Colonic mucosa (tissue), 4 donors: ENCODE results near the gene PADI4. TPM values are rescaled to one million over a fixed set of nuclear protein-coding genes. Genes with fewer than 3 reads are reported as not detected.

Experiments used
- DNase-seq: peaks from one replicate; pipeline ENCODE4 v3.0.0-alpha.2; 2020
- H3K27ac ChIP-seq: fragments of 200-600 bp; one replicate; pipeline ENCODE4 v1.8.0; 2021
- H3K27me3 ChIP-seq: fragments of 200-600 bp; one replicate; pipeline ENCODE4 v1.8.0; 2021
- H3K36me3 ChIP-seq: fragments of 200-600 bp; one replicate; pipeline ENCODE4 v1.8.0; 2021
- H3K4me1 ChIP-seq: fragments of 200-600 bp; one replicate; pipeline ENCODE4 v1.8.0; 2021; ENCODE audit warnings: mild to moderate bottlenecking
- H3K4me3 ChIP-seq: fragments of 200-600 bp; one replicate; pipeline ENCODE4 v1.8.0; 2021
- H3K9ac ChIP-seq, 2 donors: one replicate each; pipeline ENCODE4 v1.7.0; 2013; ENCODE audit warnings: control low read depth in 2 of 2, low read depth in 2 of 2, low read length in 2 of 2
- H3K9me3 ChIP-seq: fragments of 200-600 bp; one replicate; pipeline ENCODE4 v1.8.0; 2021
- intact Hi-C: fragments of 100-400 bp; cut with DNase I; formaldehyde crosslinking; loops from one replicate; pipeline ENCODE4 v1.14.1; 2022
- total RNA-seq, 2 donors: library from RNA; stranded (reverse); fragmentation: NEBNext Ultra II Directional in 1 of 2; extraction: Animal tissue kit (Norgen Biotek cat#: 25700) in 1 of 2; gene quantifications; one replicate each; pipeline ENCODE4 v1.2.1, GENCODE V29; 2021
- TF ChIP-seq, protein P1 (sequence below): fragments of 200-600 bp; IDR thresholded peaks from one replicate; pipeline ENCODE4 v1.8.0; 2022; ENCODE audit warnings: antibody characterized with exemption, mild to moderate bottlenecking
- donor health status: healthy.
- donor health status: DM: no; HTN: no; CAD: no.
- donor health status: DM: no; HTN: no; CAD: no.

The PADI4 gene, protein sequence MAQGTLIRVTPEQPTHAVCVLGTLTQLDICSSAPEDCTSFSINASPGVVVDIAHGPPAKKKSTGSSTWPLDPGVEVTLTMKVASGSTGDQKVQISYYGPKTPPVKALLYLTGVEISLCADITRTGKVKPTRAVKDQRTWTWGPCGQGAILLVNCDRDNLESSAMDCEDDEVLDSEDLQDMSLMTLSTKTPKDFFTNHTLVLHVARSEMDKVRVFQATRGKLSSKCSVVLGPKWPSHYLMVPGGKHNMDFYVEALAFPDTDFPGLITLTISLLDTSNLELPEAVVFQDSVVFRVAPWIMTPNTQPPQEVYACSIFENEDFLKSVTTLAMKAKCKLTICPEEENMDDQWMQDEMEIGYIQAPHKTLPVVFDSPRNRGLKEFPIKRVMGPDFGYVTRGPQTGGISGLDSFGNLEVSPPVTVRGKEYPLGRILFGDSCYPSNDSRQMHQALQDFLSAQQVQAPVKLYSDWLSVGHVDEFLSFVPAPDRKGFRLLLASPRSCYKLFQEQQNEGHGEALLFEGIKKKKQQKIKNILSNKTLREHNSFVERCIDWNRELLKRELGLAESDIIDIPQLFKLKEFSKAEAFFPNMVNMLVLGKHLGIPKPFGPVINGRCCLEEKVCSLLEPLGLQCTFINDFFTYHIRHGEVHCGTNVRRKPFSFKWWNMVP
- total RNA-seq, result not detected

DNA sequence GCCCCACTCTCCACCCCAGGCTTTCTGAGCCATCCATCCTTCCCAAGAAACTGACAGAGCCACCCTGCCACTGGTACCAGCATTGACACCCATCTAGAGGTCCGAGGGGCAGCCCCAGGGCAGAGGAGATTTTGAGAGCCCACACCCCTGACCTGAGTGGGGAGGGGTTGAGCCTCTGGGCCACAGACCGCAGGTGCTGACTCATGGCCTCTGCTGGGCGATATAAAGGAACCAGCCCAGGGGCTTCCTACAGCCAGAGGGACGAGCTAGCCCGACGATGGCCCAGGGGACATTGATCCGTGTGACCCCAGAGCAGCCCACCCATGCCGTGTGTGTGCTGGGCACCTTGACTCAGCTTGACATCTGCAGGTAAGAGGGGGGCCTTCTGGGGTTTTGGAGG is at the start of gene PADI4:
Gene PADI4 (plus strand): TSS at position 252 of the 400 bp plus-strand sequence. CDS start 26 bp downstream, at position 278.
- H3K4me3 ChIP-seq, result no peak within 1 kb of the TSS
- DNase-seq, result no peak
- H3K27ac ChIP-seq, result no peak within 1 kb of the TSS
- H3K9me3 ChIP-seq, result no peaks in the 10 kb centered on the region
- no peaks in the 10 kb centered on the region for H3K27me3 ChIP-seq
- H3K9ac ChIP-seq, result no peak within 1 kb of the TSS
- TF ChIP-seq, protein P1, sequence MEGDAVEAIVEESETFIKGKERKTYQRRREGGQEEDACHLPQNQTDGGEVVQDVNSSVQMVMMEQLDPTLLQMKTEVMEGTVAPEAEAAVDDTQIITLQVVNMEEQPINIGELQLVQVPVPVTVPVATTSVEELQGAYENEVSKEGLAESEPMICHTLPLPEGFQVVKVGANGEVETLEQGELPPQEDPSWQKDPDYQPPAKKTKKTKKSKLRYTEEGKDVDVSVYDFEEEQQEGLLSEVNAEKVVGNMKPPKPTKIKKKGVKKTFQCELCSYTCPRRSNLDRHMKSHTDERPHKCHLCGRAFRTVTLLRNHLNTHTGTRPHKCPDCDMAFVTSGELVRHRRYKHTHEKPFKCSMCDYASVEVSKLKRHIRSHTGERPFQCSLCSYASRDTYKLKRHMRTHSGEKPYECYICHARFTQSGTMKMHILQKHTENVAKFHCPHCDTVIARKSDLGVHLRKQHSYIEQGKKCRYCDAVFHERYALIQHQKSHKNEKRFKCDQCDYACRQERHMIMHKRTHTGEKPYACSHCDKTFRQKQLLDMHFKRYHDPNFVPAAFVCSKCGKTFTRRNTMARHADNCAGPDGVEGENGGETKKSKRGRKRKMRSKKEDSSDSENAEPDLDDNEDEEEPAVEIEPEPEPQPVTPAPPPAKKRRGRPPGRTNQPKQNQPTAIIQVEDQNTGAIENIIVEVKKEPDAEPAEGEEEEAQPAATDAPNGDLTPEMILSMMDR, result no peak
- H3K36me3 ChIP-seq, result no peaks in the 10 kb centered on the region
- H3K4me1 ChIP-seq, result no peaks in the 10 kb centered on the region
- intact Hi-C loops, result no loop called here

DNA sequence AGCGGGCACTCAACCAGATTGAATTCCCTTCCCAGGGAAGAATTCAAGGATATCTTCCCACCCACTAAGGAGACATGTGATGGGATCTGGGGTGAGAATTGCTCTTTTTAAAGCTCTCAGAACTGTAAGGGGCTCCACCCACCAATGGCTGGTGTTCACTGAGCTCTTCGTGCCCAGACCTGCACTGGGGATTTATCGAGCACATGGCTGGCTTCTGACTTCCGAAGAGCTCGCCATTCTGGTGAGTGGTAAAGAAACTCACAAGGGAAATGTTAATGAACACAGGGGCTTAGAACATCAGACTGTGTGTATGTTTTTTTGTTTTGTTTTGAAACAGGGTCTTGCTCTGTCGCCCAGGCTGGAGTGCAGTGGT is 49.3 kb upstream of the PADI4 start:
- H3K36me3 ChIP-seq, result no peaks in the 10 kb centered on the region
- intact Hi-C loops, result no loop called here
- no peak overlapping the region for H3K27ac ChIP-seq
- TF ChIP-seq, protein P1, result no peak
- no peaks in the 10 kb centered on the region for H3K27me3 ChIP-seq
- no peaks in the 10 kb centered on the region for H3K9me3 ChIP-seq
- H3K4me1 ChIP-seq, result peaks cover 3% of the 10 kb centered on the region
- no peak overlapping the region for H3K4me3 ChIP-seq
- no peak for DNase-seq
- no peak overlapping the region for H3K9ac ChIP-seq

DNA sequence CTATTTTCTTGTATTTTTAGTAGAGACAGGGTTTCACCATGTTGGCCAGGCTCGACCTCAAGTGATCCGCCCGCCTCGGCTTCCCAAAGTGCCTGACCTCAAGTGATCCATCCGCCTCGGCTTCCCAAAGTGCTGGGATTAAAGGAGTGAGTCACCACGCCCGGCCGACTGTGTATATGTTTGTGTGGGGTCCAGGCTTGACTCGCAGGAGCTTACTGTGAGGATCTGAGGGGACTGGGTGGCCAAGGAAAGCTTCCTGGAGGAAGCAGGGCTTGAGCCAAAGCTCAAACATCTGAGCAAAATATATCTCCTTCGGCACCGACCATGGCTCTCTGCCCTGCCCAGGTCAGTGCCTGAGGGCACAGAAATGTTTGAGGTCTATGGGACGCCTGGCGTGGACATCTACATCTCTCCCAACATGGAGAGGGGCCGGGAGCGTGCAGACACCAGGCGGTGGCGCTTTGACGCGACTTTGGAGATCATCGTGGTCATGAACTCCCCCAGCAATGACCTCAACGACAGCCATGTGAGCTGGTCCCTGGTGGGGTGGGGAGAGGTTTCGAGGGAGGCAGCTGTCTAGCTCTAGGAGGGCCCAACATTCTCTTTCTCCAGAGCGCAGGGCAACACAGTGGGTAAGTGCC is 48.6 kb upstream of the PADI4 start:
- Histone ChIP-seq H3K9me3 (no peaks in the 10 kb centered on the region), H3K36me3 (no peaks in the 10 kb centered on the region), H3K9ac (no peak overlapping the region), H3K4me3 (no peak overlapping the region), H3K4me1 (peaks cover 3% of the 10 kb centered on the region), H3K27me3 (no peaks in the 10 kb centered on the region), H3K27ac (no peak overlapping the region)
- intact Hi-C loops, result no loop called here
- DNase-seq, result no peak
- TF ChIP-seq, protein P1, result no peak

DNA sequence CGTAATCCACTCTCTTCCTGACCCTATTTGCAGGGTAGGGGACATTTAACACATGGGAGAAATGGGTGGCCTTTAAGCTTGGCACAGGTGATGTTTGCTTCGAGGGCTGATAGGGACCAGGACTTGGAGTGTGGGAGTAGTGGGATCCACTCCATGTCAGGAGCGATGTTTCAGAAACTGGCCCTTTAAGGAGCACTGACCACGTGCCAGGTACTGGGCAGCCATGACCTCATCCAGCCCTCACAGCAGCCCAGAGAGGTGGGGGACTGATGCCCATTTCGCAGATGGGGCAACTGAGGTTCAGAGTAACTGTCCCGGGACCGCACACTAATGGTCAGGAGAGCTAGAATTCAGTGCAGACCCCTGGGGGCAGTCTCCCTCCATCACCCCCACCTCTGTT is 47.7 kb upstream of the PADI4 start:
- intact Hi-C loops, result no loop called here
- Histone ChIP-seq H3K27me3 (no peaks in the 10 kb centered on the region), H3K9ac (no peak overlapping the region), H3K27ac (no peak overlapping the region), H3K36me3 (no peaks in the 10 kb centered on the region), H3K4me3 (no peak overlapping the region), H3K4me1 (no peaks in the 10 kb centered on the region), H3K9me3 (no peaks in the 10 kb centered on the region)
- no peak for DNase-seq
- TF ChIP-seq, protein P1, result no peak

DNA sequence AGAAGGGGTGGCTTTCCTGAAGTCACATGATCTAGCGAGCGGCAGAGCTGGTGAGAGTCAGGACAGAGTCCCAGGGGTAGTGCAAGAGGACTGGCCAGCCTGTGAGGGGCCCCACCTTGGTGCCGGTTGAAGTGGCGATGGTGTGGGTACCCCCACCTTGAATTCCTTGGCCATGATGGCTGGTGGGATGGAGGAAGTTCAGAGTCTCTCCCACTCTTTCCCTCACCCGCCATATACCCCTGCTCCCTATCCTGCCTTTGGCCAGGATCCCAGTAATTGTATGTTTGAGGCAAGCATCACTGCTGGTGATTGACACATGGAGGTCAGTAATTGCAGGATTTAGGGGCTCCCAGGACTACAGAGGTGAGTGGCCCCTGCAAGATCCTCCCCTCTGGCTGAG is 47.3 kb upstream of the PADI4 start:
- Histone ChIP-seq H3K4me1 (no peaks in the 10 kb centered on the region), H3K27me3 (no peaks in the 10 kb centered on the region), H3K9ac (no peak overlapping the region), H3K4me3 (no peak overlapping the region), H3K9me3 (no peaks in the 10 kb centered on the region), H3K27ac (no peak overlapping the region), H3K36me3 (no peaks in the 10 kb centered on the region)
- TF ChIP-seq, protein P1, result no peak
- intact Hi-C loops, result no loop called here
- no peak for DNase-seq
